HCT116 (cell line): ENCODE results near the gene TLE7. TPM values are rescaled to one million over a fixed set of nuclear protein-coding genes. Genes with fewer than 3 reads are reported as not detected.

Experiments used
- ATAC-seq: fragments of 200-7000 bp; cut with Tn5 transposase; 2 replicates; pipeline ENCODE4 v1.9.1; 2020; ENCODE audit warnings: mild to moderate bottlenecking, moderate library complexity
- BruUV-seq: library from RNA; stranded (reverse); fragments of 400-500 nt; replicated peaks from 2 replicates; lab custom pipeline; 2021; lab: Mats Ljungman, UMichigan
- CTCF ChIA-PET: fragments of 300-600 bp; sonication (Branson Sonifier 250); formaldehyde crosslinking; loops from one replicate; lab custom pipeline; 2021; ENCODE audit warnings: antibody characterized with exemption; lab: Charles Lee
- POLR2A ChIA-PET: fragments of 300-600, 350-600 bp; sonication (Branson Sonifier 250); formaldehyde crosslinking; loops from one replicate; lab custom pipeline; 2021; ENCODE audit warnings: antibody characterized with exemption; lab: Charles Lee
- RAD21 ChIA-PET, 2 experiments: fragments of 300-600 bp; sonication (Branson Sonifier 250); formaldehyde crosslinking; loops; one replicate each; lab custom pipeline; 2023; ENCODE audit warnings: low total read pairs in 2 of 2; ENCODE audit not compliant: uncharacterized antibody in 2 of 2, unreplicated experiment in 2 of 2, low non-redundant PET in 1 of 2; lab: Charles Lee
- DNase-seq: peaks from one replicate; pipeline ENCODE4 v3.0.0-alpha.2; 2010; ENCODE audit warnings: low read depth, low spot score
- H2AFZ ChIP-seq: fragments of 200-600 bp; shearing (Covaris generic), sonication (generic); 2 replicates; pipeline ENCODE4 v1.6.1; 2017; ENCODE audit warnings: low read depth, mixed run types, mixed read lengths, antibody characterized with exemption, low read length; ENCODE audit not compliant: poor library complexity, severe bottlenecking
- H3K27ac ChIP-seq: 2 replicates; pipeline ENCODE4 v1.5.1; 2012; ENCODE audit warnings: low read depth, low read length
- H3K27me3 ChIP-seq: fragments of 200-600 bp; sonication (generic); 2 replicates; pipeline ENCODE4 v1.6.1; 2016; ENCODE audit warnings: mixed run types, low read length, mixed read lengths; ENCODE audit not compliant: insufficient read depth
- H3K36me3 ChIP-seq, 2 experiments: fragments of 200-500 bp in 1 of 2; fragments of 200-600 bp in 1 of 2; sonication (Bioruptor generic) in 1 of 2; sonication (generic) in 1 of 2; 2 replicates each; pipeline versions ENCODE4 v1.5.1 to v1.6.1; 2014 to 2016; ENCODE audit warnings: low read length in 2 of 2, inconsistent platforms in 1 of 2, mixed read lengths in 1 of 2, mixed run types in 1 of 2; ENCODE audit not compliant: insufficient read depth in 2 of 2, control insufficient read depth in 1 of 2
- H3K4me1 ChIP-seq, 2 experiments: fragments of 200-600 bp in 1 of 2; sonication (generic) in 1 of 2; 2 replicates each; pipeline versions ENCODE4 v1.5.1 to v1.6.1; 2012 to 2017; ENCODE audit warnings: low read length in 2 of 2, inconsistent platforms in 1 of 2, mild to moderate bottlenecking in 1 of 2, mixed read lengths in 1 of 2, mixed run types in 1 of 2, moderate library complexity in 1 of 2; ENCODE audit not compliant: insufficient read depth in 2 of 2, control insufficient read depth in 1 of 2
- H3K4me2 ChIP-seq: fragments of 200-600 bp; sonication (generic); 2 replicates; pipeline ENCODE4 v1.6.1; 2017; ENCODE audit warnings: mixed run types, low read length, mixed read lengths
- H3K4me3 ChIP-seq, 2 experiments: fragments of 200-600 bp in 1 of 2; sonication (generic) in 1 of 2; replicated peaks in 1 of 2; 2 replicates each; pipeline ENCODE4 v1.5.1; 2011 to 2016; ENCODE audit warnings: low read length in 2 of 2, control low read depth in 1 of 2, low read depth in 1 of 2, mild to moderate bottlenecking in 1 of 2, mixed read lengths in 1 of 2, mixed run types in 1 of 2
- H3K79me2 ChIP-seq: fragments of 200-600 bp; sonication (generic); 2 replicates; pipeline ENCODE4 v1.6.1; 2017; ENCODE audit warnings: mild to moderate bottlenecking, mixed run types, low read length, moderate library complexity, mixed read lengths; ENCODE audit not compliant: insufficient read depth
- H3K9ac ChIP-seq: fragments of 200-600 bp; sonication (generic); 2 replicates; pipeline ENCODE4 v1.6.1; 2016; ENCODE audit warnings: low read length, mixed read lengths
- H3K9me2 ChIP-seq: fragments of 200-600 bp; sonication (generic), shearing (Covaris generic); 2 replicates; pipeline ENCODE4 v1.6.1; 2017; ENCODE audit warnings: mixed run types, mild to moderate bottlenecking, moderate library complexity; ENCODE audit not compliant: insufficient read depth
- H3K9me3 ChIP-seq, 2 experiments: fragments of 200-500 bp in 1 of 2; fragments of 200-600 bp in 1 of 2; sonication (Bioruptor generic) in 1 of 2; sonication (generic) in 1 of 2; 2 replicates each; pipeline ENCODE4 v1.6.1; 2014 to 2017; ENCODE audit warnings: low read length in 2 of 2, mixed read lengths in 2 of 2, inconsistent platforms in 1 of 2, low read depth in 1 of 2, mild to moderate bottlenecking in 1 of 2, mixed run types in 1 of 2, moderate library complexity in 1 of 2; ENCODE audit not compliant: control insufficient read depth in 1 of 2, insufficient read depth in 1 of 2
- H4K20me1 ChIP-seq: fragments of 200-600 bp; sonication (generic), shearing (Covaris generic); 2 replicates; pipeline ENCODE4 v1.6.1; 2017; ENCODE audit warnings: mixed run types, mild to moderate bottlenecking, moderate library complexity; ENCODE audit not compliant: insufficient read depth
- CTCF ChIP-seq, 3 experiments: fragments of 200-600 bp in 1 of 3; sonication (generic) in 1 of 3; IDR thresholded peaks in 2 of 3; conservative IDR thresholded peaks in 1 of 3; 2 replicates each; pipeline ENCODE4 v1.5.1; 2012 to 2017; ENCODE audit warnings: low read depth in 2 of 3, low read length in 2 of 3, antibody characterized with exemption in 1 of 3, borderline replicate concordance in 1 of 3, control low read depth in 1 of 3, mild to moderate bottlenecking in 1 of 3, mixed read lengths in 1 of 3, mixed run types in 1 of 3, moderate library complexity in 1 of 3; ENCODE audit not compliant: insufficient read depth in 1 of 3
- JUND ChIP-seq: IDR thresholded peaks from 2 replicates; pipeline ENCODE4 v1.6.1; 2012
- POLR2A ChIP-seq: IDR thresholded peaks from 2 replicates; pipeline ENCODE4 v1.7.0; 2011; ENCODE audit warnings: borderline replicate concordance; ENCODE audit not compliant: insufficient read depth, insufficient read length; ENCODE audit errors: extremely low read depth
- SIN3A ChIP-seq: IDR thresholded peaks from 2 replicates; pipeline ENCODE4 v1.6.1; 2012; ENCODE audit warnings: low read depth
- SP1 ChIP-seq: IDR thresholded peaks from 2 replicates; pipeline ENCODE4 v1.6.1; 2012; ENCODE audit warnings: low read depth
- TCF7L2 ChIP-seq: IDR thresholded peaks from 2 replicates; pipeline ENCODE4 v1.7.0; 2011; ENCODE audit warnings: borderline replicate concordance, inconsistent platforms; ENCODE audit not compliant: insufficient read depth, insufficient read length; ENCODE audit errors: extremely low read depth
- YY1 ChIP-seq: IDR thresholded peaks from 2 replicates; pipeline ENCODE4 v1.6.1; 2011; ENCODE audit warnings: low read length, low read depth, moderate library complexity, mild to moderate bottlenecking; ENCODE audit not compliant: insufficient replicate concordance; ENCODE audit errors: extremely low read depth
- intact Hi-C: fragments of 100-400 bp; cut with micrococcal nuclease; formaldehyde crosslinking; loops from 2 replicates; pipeline ENCODE4 v1.10.0; 2022
- total RNA-seq: library from RNA; stranded (reverse); gene quantifications from one replicate; pipeline ENCODE4 v1.2.1, GENCODE V29; 2021; ENCODE audit not compliant: unreplicated experiment
- TF ChIP-seq, protein P1 (sequence below): IDR thresholded peaks from 2 replicates; pipeline ENCODE4 v1.6.1; 2012

The TLE7 gene
- total RNA-seq, 1 experiment from 2014 or later: not detected

DNA sequence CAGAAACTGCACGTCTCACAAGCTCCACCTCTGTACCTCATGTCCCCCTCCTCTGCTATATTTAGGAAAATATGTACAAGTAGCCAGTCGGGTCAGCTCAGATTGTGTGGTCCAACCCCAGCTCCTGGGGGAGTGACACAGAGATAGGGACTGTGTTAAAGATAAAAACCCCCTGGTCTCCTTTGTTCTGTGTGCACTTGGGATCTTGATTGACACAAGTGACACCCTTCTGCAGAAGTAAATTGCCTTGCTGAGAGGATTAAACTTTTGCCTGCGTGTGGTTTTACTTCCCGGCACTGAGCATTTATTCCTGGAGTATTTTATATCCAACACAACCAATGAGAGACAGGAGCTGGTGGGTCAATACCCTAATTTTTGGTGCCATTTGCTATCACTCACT, 37.5 kb downstream of the TLE7 start:
- peaks cover 37% of the 10 kb centered on the region for H3K27me3 ChIP-seq
- no TSS peak for BruUV-seq
- POLR2A ChIA-PET: no interaction called here

GRCh38 chr16:71402674-71403073, 39.2 kb downstream of the TLE7 start:
- Histone ChIP-seq H3K27ac (no peak overlapping the region), H3K4me2 (no peak overlapping the region), H4K20me1 (no peaks in the 10 kb centered on the region), H3K9me3 (no peaks in the 10 kb centered on the region; a peak in 1 of 4 replicates), H2AFZ (no peak overlapping the region), H3K9ac (no peak overlapping the region), H3K79me2 (no peaks in the 10 kb centered on the region), H3K36me3 (no peaks in the 10 kb centered on the region)
- POLR2A ChIA-PET: no interaction called here
- DNase-seq (no peak), ATAC-seq (no peak)
- intact Hi-C loops: no loop called here
- TF ChIP-seq TCF7L2: no peak
- no peak for TF ChIP-seq SP1
- no peak for TF ChIP-seq CTCF (IDR thresholded peaks at IDR 0.05 in 2 of 3, conservative IDR thresholded peaks at IDR 0.05 in 1 of 3; ENCODE audit: borderline replicate concordance in 1 of 3, insufficient read depth in 1 of 3, low read depth in 2 of 3, low read length in 2 of 3)
- TF ChIP-seq, protein P1, sequence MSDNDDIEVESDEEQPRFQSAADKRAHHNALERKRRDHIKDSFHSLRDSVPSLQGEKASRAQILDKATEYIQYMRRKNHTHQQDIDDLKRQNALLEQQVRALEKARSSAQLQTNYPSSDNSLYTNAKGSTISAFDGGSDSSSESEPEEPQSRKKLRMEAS: no peak
- no peak for TF ChIP-seq SIN3A
- TF ChIP-seq POLR2A: no peak
- TF ChIP-seq YY1: no peak
- TF ChIP-seq, all 23 proteins: peak for 0
- ChIA-PET RAD21 (no interaction called here), CTCF (interaction anchor here (2.8 kb wide), 1 partner anchor 10 kb away, joined by 8 read pairs; no protein-coding TSS in a partner anchor)
- no TSS peak for BruUV-seq
- Histone ChIP-seq H3K4me1 (no peaks in the 10 kb centered on the region), H3K27me3 (peaks cover 30% of the 10 kb centered on the region; the same call in 1 of the 2 replicates), H3K9me2 (no peaks in the 10 kb centered on the region), H3K4me3 (no peak overlapping the region)

More for the DNA sequence above, 37.5 kb downstream of the TLE7 start:
- no peaks in the 10 kb centered on the region; a peak in 1 of 4 replicates for H3K9me3 ChIP-seq
- ATAC-seq: no peak
- no peaks in the 10 kb centered on the region for H3K4me1 ChIP-seq
- no peak overlapping the region for H2AFZ ChIP-seq
- RAD21 ChIA-PET: no interaction called here
- no peak overlapping the region for H3K4me2 ChIP-seq
- no peak for TF ChIP-seq JUND
- CTCF ChIA-PET: interaction anchor here (2.8 kb wide), 1 partner anchor 8 kb away, joined by 8 read pairs; no protein-coding TSS in a partner anchor
- no peak overlapping the region for H3K4me3 ChIP-seq
- intact Hi-C loops: no loop called here
- no peak overlapping the region for H3K9ac ChIP-seq
- H3K79me2 ChIP-seq: no peaks in the 10 kb centered on the region
- no peaks in the 10 kb centered on the region for H3K9me2 ChIP-seq
- H3K36me3 ChIP-seq: no peaks in the 10 kb centered on the region
- no peak overlapping the region for H3K27ac ChIP-seq
- DNase-seq: no peak
- no peaks in the 10 kb centered on the region for H4K20me1 ChIP-seq
